Neuronal stem cell (in vitro differentiated cells): ENCODE results near the gene TAF11L9.
"Not testable (repeated sequence)": the region's sequence is repeated elsewhere in the genome, so short reads cannot be mapped to it uniquely, and the experiment has no call there.

ENCODE experiments used
- DNase-seq: peaks from one replicate; pipeline ENCODE4 v3.0.0-alpha.2; 2013; ENCODE audit warnings: low spot score
- H2AFZ ChIP-seq: one replicate; pipeline ENCODE4 v1.6.1; 2013; ENCODE audit warnings: mild to moderate bottlenecking, low read length, inconsistent platforms
- H2AK5ac ChIP-seq: 2 replicates; pipeline ENCODE4 v1.6.1; 2013; ENCODE audit warnings: low read depth, mild to moderate bottlenecking, inconsistent platforms, low read length, moderate library complexity, mixed read lengths
- H2BK120ac ChIP-seq: 2 replicates; pipeline ENCODE4 v1.6.1; 2013; ENCODE audit warnings: low read depth, mild to moderate bottlenecking, inconsistent platforms, low read length, moderate library complexity, mixed read lengths
- H2BK12ac ChIP-seq: one replicate; pipeline ENCODE4 v1.6.1; 2013; ENCODE audit warnings: low read length, inconsistent platforms
- H2BK15ac ChIP-seq: 2 replicates; pipeline ENCODE4 v1.6.1; 2013; ENCODE audit warnings: mild to moderate bottlenecking, low read length, inconsistent platforms, mixed read lengths
- H2BK5ac ChIP-seq: one replicate; pipeline ENCODE4 v1.6.1; 2013; ENCODE audit warnings: inconsistent platforms, mild to moderate bottlenecking, low read length, moderate library complexity
- H3K14ac ChIP-seq: one replicate; pipeline ENCODE4 v1.6.1; 2013; ENCODE audit warnings: low read length, inconsistent platforms
- H3K18ac ChIP-seq: 2 replicates; pipeline ENCODE4 v1.6.1; 2013; ENCODE audit warnings: low read length, inconsistent platforms
- H3K23ac ChIP-seq: 2 replicates; pipeline ENCODE4 v1.6.1; 2013; ENCODE audit warnings: low read depth, mild to moderate bottlenecking, mixed read lengths, low read length, inconsistent platforms; ENCODE audit not compliant: poor library complexity
- H3K27ac ChIP-seq: replicated peaks from 3 replicates; pipeline ENCODE4 v1.5.1; 2013; ENCODE audit warnings: low read length, inconsistent platforms
- H3K27me3 ChIP-seq, 3 experiments: 2 replicates each; pipeline ENCODE4 v1.6.1; 2013; ENCODE audit warnings: low read length in 3 of 3, mild to moderate bottlenecking in 2 of 3, inconsistent platforms in 1 of 3, low read depth in 1 of 3, mixed read lengths in 1 of 3, moderate library complexity in 1 of 3; ENCODE audit not compliant: control insufficient read depth in 3 of 3, insufficient read depth in 3 of 3
- H3K36me3 ChIP-seq, 2 donors: replicated peaks in 1 of 2; 2 replicates each; pipeline ENCODE4 v1.6.1; 2013; ENCODE audit warnings: low read length in 2 of 2; ENCODE audit not compliant: control insufficient read depth in 2 of 2, insufficient read depth in 2 of 2
- H3K4ac ChIP-seq: 2 replicates; pipeline ENCODE4 v1.6.1; 2013; ENCODE audit warnings: inconsistent platforms, mild to moderate bottlenecking, low read length, moderate library complexity
- H3K4me1 ChIP-seq, 2 donors: 1 replicate in 1 of 2; 2 replicates in 1 of 2; pipeline ENCODE4 v1.6.1; 2013; ENCODE audit warnings: low read length in 2 of 2, low read depth in 1 of 2; ENCODE audit not compliant: control insufficient read depth in 2 of 2, insufficient read depth in 1 of 2
- H3K4me2 ChIP-seq: one replicate; pipeline ENCODE4 v1.6.1; 2013; ENCODE audit warnings: mild to moderate bottlenecking, low read length, inconsistent platforms; ENCODE audit not compliant: insufficient read depth, poor library complexity, severe bottlenecking
- H3K4me3 ChIP-seq, 2 donors: 2 replicates each; pipeline ENCODE4 v1.5.1; 2013; ENCODE audit warnings: low read length in 2 of 2, mild to moderate bottlenecking in 2 of 2, inconsistent platforms in 1 of 2, moderate library complexity in 1 of 2
- H3K79me1 ChIP-seq: one replicate; pipeline ENCODE4 v1.6.1; 2013; ENCODE audit warnings: low read depth, mild to moderate bottlenecking, inconsistent platforms, low read length, moderate library complexity
- H3K9ac ChIP-seq: one replicate; pipeline ENCODE4 v1.6.1; 2013; ENCODE audit warnings: mild to moderate bottlenecking, low read depth, low read length, inconsistent platforms; ENCODE audit not compliant: poor library complexity
- H3K9me3 ChIP-seq, 2 donors: replicated peaks in 1 of 2; 2 replicates each; pipeline versions ENCODE3 to v1.6.1; 2013; ENCODE audit warnings: low read length in 2 of 2, mild to moderate bottlenecking in 2 of 2, inconsistent platforms in 1 of 2, low read depth in 1 of 2, mixed read lengths in 1 of 2, moderate library complexity in 1 of 2; ENCODE audit not compliant: control insufficient read depth in 2 of 2, insufficient read depth in 1 of 2
- H4K8ac ChIP-seq: one replicate; pipeline ENCODE4 v1.6.1; 2013; ENCODE audit warnings: low read depth, mild to moderate bottlenecking, inconsistent platforms, low read length, moderate library complexity
- H4K91ac ChIP-seq: one replicate; pipeline ENCODE4 v1.6.1; 2013; ENCODE audit warnings: low read length, low read depth, mild to moderate bottlenecking, inconsistent platforms; ENCODE audit not compliant: poor library complexity
- WGBS, 2 donors: extraction: QIAGEN DNeasy Blood & Tissue Kit; methylation state at CpG; one replicate each; pipeline ENCODE4 v1.1.7; 2013; ENCODE audit warnings: missing lambda C conversion rate in 2 of 2, mixed read lengths in 1 of 2; ENCODE audit not compliant: insufficient read length in 2 of 2, insufficient replicate concordance in 1 of 2; ENCODE audit errors: extremely low coverage in 2 of 2; 5-methylcytosine and 5-hydroxymethylcytosine counted together

Gene TAF11L9

DNA sequence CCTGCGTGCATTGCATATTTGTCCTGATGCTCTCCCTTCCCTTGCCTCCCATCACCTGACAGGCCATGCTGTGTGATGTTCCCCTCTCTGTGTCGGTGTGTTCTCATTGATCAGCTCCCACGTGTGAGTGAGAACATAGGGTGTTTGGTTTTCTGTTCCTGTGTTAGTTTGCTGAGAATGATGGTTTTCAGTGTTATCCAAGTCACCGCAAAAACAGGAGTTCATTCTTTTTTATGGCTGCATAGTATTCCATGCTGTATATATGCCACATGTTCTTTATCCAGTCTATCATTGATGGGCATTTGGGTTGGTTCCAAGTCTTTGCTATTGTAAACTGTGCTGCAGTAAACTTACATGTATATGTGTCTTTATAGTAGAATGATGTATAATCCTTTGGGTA lies 13.3 kb upstream of the TAF11L9 start:
- WGBS, 2 donors = no CpG with 5 or more reads among the region's 4 CpGs
- H3K4me1 ChIP-seq, H3K27ac ChIP-seq, H3K36me3 ChIP-seq, H2BK12ac ChIP-seq, H3K9ac ChIP-seq, H4K91ac ChIP-seq, H2BK15ac ChIP-seq, DNase-seq, H2AFZ ChIP-seq, H3K14ac ChIP-seq, H2BK120ac ChIP-seq, H3K79me1 ChIP-seq, H3K4ac ChIP-seq, H3K27me3 ChIP-seq, H2BK5ac ChIP-seq, H3K9me3 ChIP-seq, H3K4me2 ChIP-seq, H4K8ac ChIP-seq, H2AK5ac ChIP-seq, H3K23ac ChIP-seq, H3K18ac ChIP-seq: not testable (repeated sequence)
- peak overlapping the region in 1 of 2 donors; percentile 59 for H3K4me3 ChIP-seq

DNA sequence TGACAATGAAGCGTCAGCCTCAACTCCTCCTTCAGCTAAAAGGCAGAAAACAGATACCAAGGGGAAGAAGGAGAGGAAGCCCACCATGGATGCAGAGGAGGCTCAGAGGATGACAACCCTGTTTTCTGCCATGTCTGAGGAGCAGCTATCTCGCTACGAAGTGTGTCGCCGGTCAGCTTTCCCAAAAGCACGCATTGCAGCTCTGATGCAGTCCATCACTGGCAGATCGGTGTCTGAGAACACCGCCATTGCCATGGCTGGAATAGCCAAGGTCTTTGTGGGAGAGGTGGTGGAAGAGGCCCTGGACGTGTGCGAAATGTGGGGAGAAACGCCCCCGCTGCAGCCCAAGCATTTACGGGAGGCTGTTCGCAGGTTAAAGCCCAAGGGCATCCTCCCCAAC lies 10.8 kb upstream of the TAF11L9 start:
- Histone ChIP-seq H4K91ac (no peak overlapping the region), H2BK12ac (no peak overlapping the region), H3K27me3 (no peaks in the 10 kb centered on the region), H2BK120ac (no peak overlapping the region), H2BK5ac (no peak overlapping the region), H3K18ac (no peak overlapping the region), H3K4me1 (no peaks in the 10 kb centered on the region), H3K27ac (no peak overlapping the region), H3K4me3 (peak overlapping the region in 1 of 2 donors; percentile 34), H3K23ac (no peak overlapping the region), H4K8ac (no peak overlapping the region), H3K9me3 (no peaks in the 10 kb centered on the region), H3K79me1 (no peaks in the 10 kb centered on the region), H3K4me2 (no peak overlapping the region), H2AFZ (no peak overlapping the region), H2BK15ac (no peak overlapping the region), H3K36me3 (no peaks in the 10 kb centered on the region), H2AK5ac (no peak overlapping the region), H3K14ac (no peak overlapping the region), H3K9ac (no peak overlapping the region), H3K4ac (no peak overlapping the region)
- DNase-seq = no peak
- WGBS, 2 donors = no CpG with 5 or more reads among the region's 14 CpGs

DNA sequence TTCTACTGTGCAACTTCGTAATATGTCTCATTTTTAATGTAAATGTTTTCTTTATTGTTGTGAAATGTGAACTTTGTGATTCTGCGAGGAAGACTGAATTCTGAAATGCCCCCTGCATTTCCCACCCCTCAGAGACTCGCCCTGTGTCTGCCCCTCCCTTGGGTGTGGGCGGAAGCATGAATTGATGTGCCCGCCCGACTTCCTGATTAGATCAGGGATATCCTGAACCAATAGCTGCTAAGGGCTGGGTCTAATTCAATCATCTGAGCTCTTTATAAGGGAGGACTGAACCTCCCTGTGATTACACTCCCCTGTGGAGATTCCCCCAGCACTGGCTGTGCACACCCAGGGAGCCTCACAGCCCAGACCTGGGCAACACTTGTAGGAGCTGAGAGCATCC lies 9.7 kb upstream of the TAF11L9 start, which contains the start of gene TAF11L11:
TAF11L11 (plus strand) TSS at position 304 of the 400 bp plus-strand sequence.
- not testable (repeated sequence) for H3K79me1 ChIP-seq, H3K4ac ChIP-seq, H3K4me2 ChIP-seq, H3K27me3 ChIP-seq, H3K27ac ChIP-seq, H2BK120ac ChIP-seq, H2BK5ac ChIP-seq, H3K14ac ChIP-seq, H3K36me3 ChIP-seq, H3K4me1 ChIP-seq, H3K9me3 ChIP-seq, H3K9ac ChIP-seq, DNase-seq, H2AFZ ChIP-seq, H3K23ac ChIP-seq, H4K8ac ChIP-seq, H4K91ac ChIP-seq, H2AK5ac ChIP-seq, H3K18ac ChIP-seq, H2BK15ac ChIP-seq, H2BK12ac ChIP-seq
- WGBS, 2 donors = no CpG with 5 or more reads among the region's 6 CpGs
- peak within 1 kb of the TSS in 1 of 2 donors; percentile 34 for H3K4me3 ChIP-seq

DNA sequence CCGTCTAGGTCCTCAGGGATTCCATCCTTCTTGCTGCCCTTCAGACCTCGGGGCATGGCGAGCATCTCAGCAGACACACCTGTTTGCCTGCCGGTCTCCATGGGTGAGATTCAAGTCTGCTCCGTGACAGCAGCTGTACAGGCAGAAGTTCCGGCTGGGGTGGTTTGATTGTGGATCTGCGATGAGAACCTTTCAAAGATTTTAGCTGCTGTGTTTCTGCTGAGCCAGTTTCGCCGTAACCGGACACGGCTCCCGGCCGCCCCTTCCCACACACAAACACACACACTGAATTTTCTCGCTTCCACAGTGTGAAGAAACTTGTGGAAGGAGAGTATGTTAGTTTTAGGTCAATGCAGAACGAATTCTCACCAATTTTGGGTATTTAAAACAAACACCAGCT lies 3.5 kb upstream of the TAF11L9 start, which contains the start of gene TAF11L10:
TAF11L10 (minus strand) TSS at position 101 of the 400 bp plus-strand sequence.
- H2AFZ ChIP-seq, H2BK5ac ChIP-seq, H3K18ac ChIP-seq, H2BK12ac ChIP-seq, H2BK15ac ChIP-seq, H3K36me3 ChIP-seq, H3K4me3 ChIP-seq, H3K4ac ChIP-seq, H2BK120ac ChIP-seq, H3K4me1 ChIP-seq, H3K4me2 ChIP-seq, H3K79me1 ChIP-seq, H3K23ac ChIP-seq, H3K9ac ChIP-seq, H3K9me3 ChIP-seq, DNase-seq, H3K27me3 ChIP-seq, H4K91ac ChIP-seq, H4K8ac ChIP-seq, H3K14ac ChIP-seq, H2AK5ac ChIP-seq, H3K27ac ChIP-seq: not testable (repeated sequence)
- WGBS, 2 donors = no CpG with 5 or more reads among the region's 15 CpGs
